GM19324 (cell line): ENCODE measurements around the gene PNPLA5.

ENCODE experiments used
- ATAC-seq: cut with Tn5 transposase; IDR thresholded peaks from one replicate; pipeline ENCODE4 v1.9.1; 2021; ENCODE audit warnings: mild to moderate bottlenecking, moderate library complexity; ENCODE audit not compliant: unreplicated experiment, low FRiP score

Gene PNPLA5

GRCh38 chr22:43858156-43858895 is 33.5 kb downstream of the PNPLA5 start:
- no peak for ATAC-seq

- ATAC-seq = no peak
These were observed 34.4 kb downstream of the PNPLA5 start for GRCh38 chr22:43857367-43857766.

GRCh38 chr22:43855431-43855830 is 36.4 kb downstream of the PNPLA5 start:
- ATAC-seq = no peak

GRCh38 chr22:43854786-43855271 is 37.0 kb downstream of the PNPLA5 start:
- ATAC-seq = no peak

GRCh38 chr22:43854121-43854785 is 37.6 kb downstream of the PNPLA5 start:
- ATAC-seq = no peak

GRCh38 chr22:43853328-43853931 is 38.4 kb downstream of the PNPLA5 start:
- ATAC-seq = no peak

- no peak for ATAC-seq
These were observed 39.1 kb downstream of the PNPLA5 start for GRCh38 chr22:43852573-43853327.

GRCh38 chr22:43851979-43852307 is 39.9 kb downstream of the PNPLA5 start:
- ATAC-seq = no peak

GRCh38 chr22:43851058-43851978 is 40.5 kb downstream of the PNPLA5 start:
- ATAC-seq = no peak

- ATAC-seq = no peak
These were observed 41.3 kb downstream of the PNPLA5 start for GRCh38 chr22:43850529-43850928.

- no peak for ATAC-seq
These were observed 42.1 kb downstream of the PNPLA5 start for GRCh38 chr22:43849731-43850130.

- ATAC-seq = no peak
These were observed 43.2 kb downstream of the PNPLA5 start for GRCh38 chr22:43848366-43849171.

- no peak for ATAC-seq
These were observed 44.2 kb downstream of the PNPLA5 start for GRCh38 chr22:43847376-43848289.

- no peak for ATAC-seq
These were observed 44.8 kb downstream of the PNPLA5 start for GRCh38 chr22:43846966-43847365.

GRCh38 chr22:43845981-43846380 is 45.8 kb downstream of the PNPLA5 start:
- ATAC-seq = no peak

GRCh38 chr22:43844560-43845545 is 47.0 kb downstream of the PNPLA5 start:
- no peak for ATAC-seq
